GM19372 (cell line): ENCODE measurements around the gene TSPAN17.
"Not testable (repeated sequence)": the region's sequence is repeated elsewhere in the genome, so short reads cannot be mapped to it uniquely, and the experiment has no call there.

Experiments
- ATAC-seq: cut with Tn5 transposase; IDR thresholded peaks from one replicate; pipeline ENCODE4 v1.9.1; 2021; ENCODE audit warnings: mild to moderate bottlenecking, low read depth, moderate library complexity; ENCODE audit not compliant: unreplicated experiment

The TSPAN17 gene

GRCh38 chr5:176647030-176647842 lies at the start of gene TSPAN17:
TSS of gene TSPAN17 (plus strand) at chr5:176647484. CDS start at chr5:176647616, 132 bp downstream.
- ATAC-seq = peak; percentile 90

- ATAC-seq = not testable (repeated sequence)
These were observed 47.4 kb upstream of the TSPAN17 start for GRCh38 chr5:176599749-176600430.

- ATAC-seq = no peak
These were observed 45.3 kb upstream of the TSPAN17 start for GRCh38 chr5:176601901-176602482.

- no peak for ATAC-seq
These were observed 44.2 kb upstream of the TSPAN17 start for GRCh38 chr5:176603091-176603490.

- ATAC-seq = no peak
These were observed 41.3 kb upstream of the TSPAN17 start for GRCh38 chr5:176606032-176606431.

GRCh38 chr5:176606875-176607274 lies 40.4 kb upstream of the TSPAN17 start:
- ATAC-seq = no peak

- no peak for ATAC-seq
These were observed 39.1 kb upstream of the TSPAN17 start for GRCh38 chr5:176608142-176608705.

GRCh38 chr5:176608937-176609723 lies 38.2 kb upstream of the TSPAN17 start:
- peak; percentile 28 for ATAC-seq

GRCh38 chr5:176609724-176610434 lies 37.4 kb upstream of the TSPAN17 start, which contains the start of gene GPRIN1:
TSS of gene GPRIN1 (minus strand) at chr5:176610156. CDS start at chr5:176599834, 10,322 bp downstream.
- peak; percentile 81 for ATAC-seq

GRCh38 chr5:176610435-176610773 lies 36.9 kb upstream of the TSPAN17 start:
- no peak for ATAC-seq

- ATAC-seq = no peak
These were observed 35.8 kb upstream of the TSPAN17 start for GRCh38 chr5:176611435-176611834.

- ATAC-seq = no peak
These were observed 35.3 kb upstream of the TSPAN17 start for GRCh38 chr5:176612008-176612407.

GRCh38 chr5:176612855-176613254 lies 34.4 kb upstream of the TSPAN17 start:
- no peak for ATAC-seq

GRCh38 chr5:176614805-176615478 lies 32.3 kb upstream of the TSPAN17 start:
- no peak for ATAC-seq

- no peak for ATAC-seq
These were observed 30.8 kb upstream of the TSPAN17 start for GRCh38 chr5:176616511-176616910.

GRCh38 chr5:176618783-176619182 lies 28.5 kb upstream of the TSPAN17 start:
- no peak for ATAC-seq

GRCh38 chr5:176619203-176619568 lies 28.1 kb upstream of the TSPAN17 start:
- no peak for ATAC-seq

- no peak for ATAC-seq
These were observed 27.5 kb upstream of the TSPAN17 start for GRCh38 chr5:176619569-176620332.
